OCI-LY7 (cell line): ENCODE results near the gene SEMA5A.

Source experiments
- EZH2phosphoT487 ChIP-seq: fragments of 200-600 bp; sonication (generic); IDR thresholded peaks from 2 replicates; pipeline ENCODE4 v1.6.1; 2018; ENCODE audit warnings: low read depth, borderline replicate concordance, mild to moderate bottlenecking, mixed run types, antibody characterized with exemption, low read length, moderate library complexity, mixed read lengths
- TF ChIP-seq, protein P1 (sequence below): fragments of 200-600 bp; sonication (generic); conservative IDR thresholded peaks from 2 replicates; pipeline ENCODE4 v1.5.1; 2014; ENCODE audit warnings: mild to moderate bottlenecking, antibody characterized with exemption, low read length, moderate library complexity, mixed read lengths

DNA sequence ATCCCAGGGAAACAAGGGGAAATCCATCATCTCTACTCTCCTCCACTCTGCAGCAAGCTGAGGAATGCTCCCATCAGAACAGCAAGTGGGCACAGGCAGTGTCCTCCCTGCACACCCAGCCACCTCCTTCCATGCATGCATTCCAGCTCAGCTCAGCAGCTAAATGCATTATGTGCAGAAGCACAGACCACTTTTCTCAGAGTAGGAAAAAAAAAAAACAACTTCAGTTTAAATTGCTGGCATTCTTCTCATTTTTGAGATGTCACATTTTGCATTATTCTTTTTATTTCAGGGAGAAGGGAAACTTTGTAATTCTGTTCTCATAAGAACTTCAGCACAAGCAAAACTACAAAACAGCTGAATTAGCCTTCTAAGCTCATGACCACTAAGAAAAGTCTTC lies 312.2 kb downstream of the SEMA5A start:
- TF ChIP-seq, protein P1, sequence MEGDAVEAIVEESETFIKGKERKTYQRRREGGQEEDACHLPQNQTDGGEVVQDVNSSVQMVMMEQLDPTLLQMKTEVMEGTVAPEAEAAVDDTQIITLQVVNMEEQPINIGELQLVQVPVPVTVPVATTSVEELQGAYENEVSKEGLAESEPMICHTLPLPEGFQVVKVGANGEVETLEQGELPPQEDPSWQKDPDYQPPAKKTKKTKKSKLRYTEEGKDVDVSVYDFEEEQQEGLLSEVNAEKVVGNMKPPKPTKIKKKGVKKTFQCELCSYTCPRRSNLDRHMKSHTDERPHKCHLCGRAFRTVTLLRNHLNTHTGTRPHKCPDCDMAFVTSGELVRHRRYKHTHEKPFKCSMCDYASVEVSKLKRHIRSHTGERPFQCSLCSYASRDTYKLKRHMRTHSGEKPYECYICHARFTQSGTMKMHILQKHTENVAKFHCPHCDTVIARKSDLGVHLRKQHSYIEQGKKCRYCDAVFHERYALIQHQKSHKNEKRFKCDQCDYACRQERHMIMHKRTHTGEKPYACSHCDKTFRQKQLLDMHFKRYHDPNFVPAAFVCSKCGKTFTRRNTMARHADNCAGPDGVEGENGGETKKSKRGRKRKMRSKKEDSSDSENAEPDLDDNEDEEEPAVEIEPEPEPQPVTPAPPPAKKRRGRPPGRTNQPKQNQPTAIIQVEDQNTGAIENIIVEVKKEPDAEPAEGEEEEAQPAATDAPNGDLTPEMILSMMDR = no peak
- TF ChIP-seq EZH2phosphoT487 = no peak
